Purkinje cell (primary cell): ENCODE measurements around the gene GPATCH8. TPM values are rescaled to one million over a fixed set of nuclear protein-coding genes. Genes with fewer than 3 reads are reported as not detected.

ENCODE experiments used
- polyA plus RNA-seq: library from polyadenylated mRNA; unstranded; fragments of >200 nt; fragmentation: Nextera tagmentation; gene quantifications from 2 replicates; pipeline ENCODE4 v1.2.1, GENCODE V29; 2014

Gene GPATCH8
- polyA plus RNA-seq = 20.3 and 23.5 TPM in 2 replicates

GRCh38 chr17:44503147-44504029 lies at the start of gene GPATCH8:
Gene GPATCH8, minus strand, starts transcription at chr17:44503406. Its CDS starts 36 bp downstream, at chr17:44503370.

GRCh38 chr17:44389281-44389680 lies 113.9 kb downstream of the GPATCH8 start, which contains the start of gene ITGA2B:
Gene ITGA2B, minus strand, starts transcription at chr17:44389649. Its CDS starts 176 bp downstream, at chr17:44389473.

GRCh38 chr17:44363613-44364159 lies 139.5 kb downstream of the GPATCH8 start, which contains the start of gene FAM171A2:
Gene FAM171A2, minus strand, starts transcription at chr17:44363853. Its CDS starts 139 bp downstream, at chr17:44363714.

Other genes with a start within 250 kb of the GPATCH8 start
- gene SLC4A1, start 235.3 kb downstream of the GPATCH8 start, polyA plus RNA-seq = not detected in 2 replicates
- gene RUNDC3A, start 194.8 kb downstream of the GPATCH8 start, polyA plus RNA-seq = 40.9 and 41.5 TPM in 2 replicates
- 5.0 and 6.5 TPM in 2 replicates for gene SLC25A39, start 178.6 kb downstream of the GPATCH8 start, polyA plus RNA-seq
- gene GRN, start 158.1 kb downstream of the GPATCH8 start, polyA plus RNA-seq = 22.6 and 29.9 TPM in 2 replicates
- 0.27 and 0.59 TPM in 2 replicates for gene FAM171A2, start 139.6 kb downstream of the GPATCH8 start, polyA plus RNA-seq
- not detected in 2 replicates for gene ITGA2B, start 113.8 kb downstream of the GPATCH8 start, polyA plus RNA-seq
- not detected in 2 replicates for gene FZD2, start 54.1 kb upstream of the GPATCH8 start, polyA plus RNA-seq
- gene MEIOC, start 153.1 kb upstream of the GPATCH8 start, polyA plus RNA-seq = 0.50 and 2.3 TPM in 2 replicates
- gene CCDC43, start 186.4 kb upstream of the GPATCH8 start, polyA plus RNA-seq = 30.8 and 37.3 TPM in 2 replicates
- gene DBF4B, start 205.3 kb upstream of the GPATCH8 start, polyA plus RNA-seq = 1.3 TPM in 1 of 2 replicates, not detected in the other